ENCODE data around the gene SRF.

Gene SRF

DNA sequence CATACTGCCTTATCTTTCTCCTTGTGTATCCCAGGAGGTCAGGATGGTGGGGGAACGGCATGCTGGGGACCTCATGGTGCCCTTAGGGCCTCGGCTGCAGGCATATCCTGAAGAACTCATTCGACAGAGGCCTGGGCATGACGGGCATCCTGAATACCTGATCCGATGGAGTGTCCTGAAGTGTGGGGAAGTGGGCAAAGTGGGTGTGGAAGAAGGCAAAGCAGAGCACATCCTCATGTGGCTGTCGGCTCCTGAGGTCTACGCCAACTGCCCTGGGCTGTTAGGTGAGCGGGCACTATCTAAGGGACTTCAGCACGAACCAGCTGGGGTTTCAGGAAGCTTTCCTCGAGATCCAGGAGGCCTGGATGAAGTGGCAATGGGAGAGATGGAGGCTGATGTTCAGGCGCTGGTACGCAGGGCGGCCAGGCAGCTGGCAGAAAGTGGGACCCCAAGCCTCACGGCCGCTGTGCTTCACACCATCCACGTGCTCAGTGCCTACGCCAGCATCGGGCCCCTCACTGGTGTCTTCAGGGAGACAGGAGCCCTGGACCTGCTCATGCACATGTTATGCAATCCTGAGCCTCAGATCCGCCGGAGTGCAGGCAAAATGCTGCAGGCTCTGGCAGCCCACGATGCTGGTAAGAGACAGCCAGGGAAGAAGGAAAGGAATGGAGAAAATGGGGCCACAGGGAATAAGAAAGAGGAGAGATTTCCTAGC lies 13.4 kb downstream of the SRF start:
- DNase-seq, result no peak

DNA sequence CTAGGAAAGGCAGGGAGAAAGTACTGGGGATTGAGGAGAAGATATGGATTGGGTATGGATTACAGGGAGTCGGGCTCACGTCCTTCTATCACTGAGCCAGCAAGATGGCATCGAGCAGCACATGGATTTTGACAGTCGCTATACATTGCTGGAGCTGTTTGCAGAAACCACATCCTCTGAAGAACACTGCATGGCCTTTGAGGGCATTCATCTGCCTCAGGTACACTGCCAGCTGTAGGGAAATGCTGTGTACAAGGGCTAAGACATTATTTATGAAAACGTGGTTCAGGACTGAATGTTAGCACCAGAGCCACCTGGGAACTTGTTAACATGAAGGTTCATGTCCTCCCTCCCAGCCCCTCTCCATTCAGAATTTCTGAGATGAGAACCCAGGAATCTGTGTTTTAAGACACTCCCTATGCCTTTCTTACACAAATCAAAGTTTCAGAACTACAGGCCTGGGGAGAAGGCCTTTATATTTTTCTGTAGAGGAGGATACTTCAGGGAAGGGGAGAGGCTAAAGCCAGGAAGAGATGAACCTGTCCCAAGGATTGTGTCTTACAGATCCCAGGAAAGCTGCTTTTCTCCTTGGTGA lies 14.4 kb downstream of the SRF start:
- DNase-seq, result no peak

DNA sequence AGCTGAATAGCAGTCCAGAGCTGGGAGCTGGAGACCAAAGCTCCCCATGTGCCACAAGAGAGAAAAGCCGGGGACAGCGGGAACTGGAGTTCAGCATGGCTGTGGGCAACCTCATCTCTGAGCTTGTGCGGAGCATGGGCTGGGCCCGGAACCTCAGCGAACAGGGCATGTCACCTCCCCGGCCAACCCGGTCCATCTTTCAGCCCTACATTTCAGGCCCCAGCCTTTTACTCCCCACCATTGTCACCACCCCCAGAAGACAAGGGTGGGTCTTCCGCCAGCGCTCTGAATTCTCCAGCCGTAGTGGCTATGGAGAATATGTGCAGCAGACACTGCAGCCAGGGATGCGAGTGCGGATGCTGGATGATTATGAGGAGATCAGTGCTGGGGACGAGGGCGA lies 14.9 kb downstream of the SRF start:
- no peak for DNase-seq

DNA sequence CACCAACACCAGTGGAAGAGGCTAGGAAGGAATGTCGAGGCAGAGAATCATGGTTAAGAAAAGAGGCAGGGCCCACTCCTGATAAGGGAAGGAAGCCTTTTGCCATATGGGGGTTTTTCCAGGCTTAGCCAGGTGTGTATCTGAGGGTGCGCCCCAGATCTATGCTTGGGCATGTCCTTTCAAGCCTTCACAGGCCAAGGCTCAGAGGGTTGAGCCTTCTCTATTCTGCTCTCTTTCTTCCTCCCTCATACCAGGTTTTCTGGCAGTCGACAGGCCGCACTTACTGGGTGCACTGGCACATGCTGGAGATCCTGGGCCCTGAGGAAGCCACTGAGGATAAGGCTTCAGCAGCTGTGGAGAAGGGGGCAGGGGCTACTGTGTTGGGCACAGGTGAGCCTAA lies 15.6 kb downstream of the SRF start:
- no peak for DNase-seq

DNA sequence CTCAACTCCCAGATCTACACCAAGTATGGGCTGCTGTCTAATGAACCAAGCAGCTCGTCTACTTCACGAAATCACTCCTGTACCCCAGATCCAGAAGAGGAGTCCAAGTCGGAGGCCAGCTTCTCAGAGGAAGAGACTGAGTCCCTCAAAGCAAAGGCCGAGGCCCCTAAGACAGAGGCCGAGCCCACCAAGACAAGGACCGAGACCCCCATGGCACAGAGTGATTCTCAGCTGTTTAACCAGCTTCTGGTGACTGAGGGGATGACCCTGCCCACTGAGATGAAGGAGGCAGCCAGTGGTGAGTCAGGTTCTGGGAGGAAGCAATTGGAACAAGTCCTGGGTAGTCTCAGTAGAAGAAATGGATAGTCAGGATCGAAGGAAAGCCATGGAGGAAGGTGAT lies 16.8 kb downstream of the SRF start:
- DNase-seq, result no peak

DNA sequence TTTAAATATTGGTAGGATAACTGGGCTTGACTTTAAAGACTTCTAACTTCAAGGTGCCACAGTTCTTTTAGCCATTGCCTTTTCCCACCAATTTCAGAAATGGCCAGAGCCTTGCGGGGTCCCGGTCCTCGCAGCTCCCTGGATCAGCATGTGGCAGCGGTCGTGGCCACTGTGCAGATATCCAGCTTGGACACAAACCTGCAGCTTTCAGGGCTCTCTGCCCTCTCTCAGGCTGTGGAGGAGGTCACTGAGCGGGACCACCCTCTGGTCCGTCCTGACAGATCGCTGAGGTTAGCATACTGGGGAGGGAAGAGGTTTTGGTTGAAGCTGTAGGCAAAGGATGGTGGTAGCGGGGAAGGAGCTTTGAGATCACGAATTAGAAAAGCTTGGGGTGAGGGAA lies 17.4 kb downstream of the SRF start:
- DNase-seq, result no peak

DNA sequence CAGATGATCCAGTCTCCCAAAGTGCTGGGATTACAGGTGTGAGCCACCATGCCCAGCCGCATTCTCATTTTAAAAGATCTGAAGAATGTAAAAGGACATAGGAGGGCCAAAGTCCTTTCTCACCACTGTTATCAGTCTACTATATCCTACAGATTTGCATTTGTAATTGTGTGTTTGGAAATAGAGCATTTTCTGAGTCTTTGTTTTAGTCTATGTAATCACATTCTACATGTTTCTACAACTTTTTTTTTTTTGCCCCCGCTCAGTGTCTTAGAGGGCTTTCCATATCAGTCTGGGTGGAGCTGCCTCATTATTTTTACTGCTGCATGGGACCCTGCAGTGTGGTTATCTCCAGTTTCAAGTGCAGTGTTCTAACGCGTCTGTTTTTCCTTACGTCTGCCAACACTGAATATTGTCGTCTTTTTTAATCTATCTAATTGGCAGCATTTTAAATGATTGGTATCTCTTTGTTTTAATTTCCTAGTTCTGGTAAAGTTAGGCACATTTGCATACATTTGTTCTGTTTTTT lies 18.8 kb downstream of the SRF start:
- DNase-seq, result no peak

DNA sequence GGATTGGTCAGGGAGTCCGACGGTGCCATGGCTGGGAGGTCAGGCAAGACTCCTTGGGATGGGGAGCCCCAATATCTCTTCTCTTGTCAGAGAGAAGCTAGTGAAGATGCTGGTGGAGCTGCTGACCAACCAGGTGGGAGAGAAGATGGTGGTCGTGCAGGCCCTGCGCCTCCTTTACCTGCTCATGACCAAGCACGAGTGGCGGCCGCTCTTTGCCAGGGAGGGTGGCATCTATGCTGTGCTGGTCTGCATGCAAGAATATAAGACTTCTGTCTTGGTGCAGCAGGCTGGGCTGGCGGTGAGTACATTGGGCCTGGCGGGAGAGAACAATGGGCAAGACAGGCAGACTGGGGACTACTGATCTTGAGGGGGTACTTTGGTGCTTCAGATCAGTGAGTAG lies 21.8 kb downstream of the SRF start:
- DNase-seq, result no peak

DNA sequence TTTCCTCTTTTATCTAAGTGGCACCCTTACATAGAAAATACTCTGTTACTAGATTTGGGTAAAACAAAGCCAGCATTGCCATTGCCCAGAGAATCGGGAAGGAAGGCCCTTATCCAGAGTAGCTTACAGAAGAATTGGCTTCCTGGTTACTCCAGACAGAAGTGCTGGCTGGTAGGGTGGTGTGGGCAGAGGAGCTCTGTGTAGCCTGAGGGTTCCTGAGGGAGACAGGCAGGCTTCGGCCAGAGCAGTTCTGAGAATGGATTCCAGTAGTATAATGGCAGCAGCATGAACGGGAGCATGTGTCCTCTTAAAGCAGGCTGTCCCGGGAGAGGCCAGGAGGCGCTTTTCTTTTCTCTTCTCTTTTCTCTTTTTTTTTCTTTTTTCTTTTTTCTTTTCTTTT lies 22.9 kb downstream of the SRF start:
- no peak for DNase-seq

DNA sequence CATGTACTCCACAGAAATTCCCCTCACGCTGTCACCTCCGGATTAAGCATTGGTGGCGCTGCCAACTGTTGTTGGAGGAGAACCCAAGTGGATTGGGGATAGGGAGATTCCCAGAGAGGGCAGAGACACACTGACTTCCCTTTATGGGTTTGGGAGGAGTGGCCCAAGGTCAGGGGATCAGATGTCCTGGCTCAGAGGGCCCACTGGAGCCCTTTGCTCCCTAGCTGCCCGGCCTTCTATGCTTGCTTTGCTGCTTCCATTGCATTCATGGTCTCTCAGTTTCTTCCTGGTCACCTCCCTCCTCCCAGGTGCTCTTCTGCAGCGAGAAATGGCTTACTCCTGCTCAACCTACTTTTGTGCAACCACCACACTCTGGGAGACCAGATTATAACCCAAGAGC lies 25.3 kb downstream of the SRF start:
- no peak for DNase-seq

DNA sequence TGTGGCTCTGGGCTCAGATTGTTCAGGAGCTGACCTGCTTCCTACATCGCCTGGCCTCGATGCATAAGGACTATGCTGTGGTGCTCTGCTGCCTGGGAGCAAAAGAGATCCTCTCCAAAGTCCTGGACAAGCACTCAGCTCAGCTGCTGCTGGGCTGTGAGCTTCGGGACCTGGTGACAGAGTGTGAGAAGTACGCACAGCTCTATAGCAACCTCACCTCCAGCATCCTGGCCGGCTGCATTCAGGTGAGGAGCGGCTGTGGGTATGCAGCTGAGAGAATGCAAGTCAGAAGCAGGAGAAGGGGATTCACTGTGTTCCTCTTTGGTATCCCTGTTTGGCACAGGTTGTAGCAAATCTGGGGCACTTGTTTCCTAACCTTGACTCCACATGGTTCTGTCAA lies 28.8 kb downstream of the SRF start:
- DNase-seq, result no peak

DNA sequence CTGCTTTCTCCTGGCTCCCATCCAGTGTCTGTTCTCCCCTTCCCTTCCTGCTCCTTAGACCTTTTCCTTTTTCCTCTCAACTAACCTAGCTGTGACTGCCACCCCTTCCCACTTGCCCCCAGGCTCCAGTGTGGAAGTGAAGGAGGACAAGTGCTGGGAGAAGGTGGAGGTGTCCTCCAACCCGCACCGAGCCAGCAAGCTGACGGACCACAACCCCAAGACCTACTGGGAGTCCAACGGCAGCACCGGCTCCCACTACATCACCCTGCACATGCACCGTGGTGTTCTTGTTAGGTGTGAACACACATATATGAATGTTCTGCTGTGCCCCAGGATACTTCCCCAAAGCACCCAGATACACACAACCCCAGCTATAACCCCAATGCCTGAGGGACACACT lies 29.5 kb downstream of the SRF start:
- DNase-seq, result no peak

DNA sequence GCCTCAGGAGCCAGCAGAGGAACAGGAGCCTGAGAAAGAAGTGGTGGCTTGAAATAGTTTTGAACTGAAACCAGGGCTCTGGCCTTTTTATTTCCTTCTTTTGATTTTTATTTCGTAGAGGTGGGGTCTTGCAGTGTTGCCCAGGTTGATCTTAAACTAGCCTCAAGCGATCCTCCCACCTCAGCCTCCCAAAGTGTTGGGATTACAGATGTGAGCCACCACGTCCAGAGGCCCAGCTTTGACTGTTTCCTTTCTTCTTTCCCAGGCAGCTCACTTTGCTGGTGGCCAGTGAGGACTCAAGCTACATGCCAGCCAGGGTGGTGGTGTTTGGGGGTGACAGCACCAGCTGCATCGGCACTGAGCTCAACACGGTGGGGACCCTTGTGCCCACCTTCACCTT lies 31.4 kb downstream of the SRF start:
- DNase-seq, result no peak

DNA sequence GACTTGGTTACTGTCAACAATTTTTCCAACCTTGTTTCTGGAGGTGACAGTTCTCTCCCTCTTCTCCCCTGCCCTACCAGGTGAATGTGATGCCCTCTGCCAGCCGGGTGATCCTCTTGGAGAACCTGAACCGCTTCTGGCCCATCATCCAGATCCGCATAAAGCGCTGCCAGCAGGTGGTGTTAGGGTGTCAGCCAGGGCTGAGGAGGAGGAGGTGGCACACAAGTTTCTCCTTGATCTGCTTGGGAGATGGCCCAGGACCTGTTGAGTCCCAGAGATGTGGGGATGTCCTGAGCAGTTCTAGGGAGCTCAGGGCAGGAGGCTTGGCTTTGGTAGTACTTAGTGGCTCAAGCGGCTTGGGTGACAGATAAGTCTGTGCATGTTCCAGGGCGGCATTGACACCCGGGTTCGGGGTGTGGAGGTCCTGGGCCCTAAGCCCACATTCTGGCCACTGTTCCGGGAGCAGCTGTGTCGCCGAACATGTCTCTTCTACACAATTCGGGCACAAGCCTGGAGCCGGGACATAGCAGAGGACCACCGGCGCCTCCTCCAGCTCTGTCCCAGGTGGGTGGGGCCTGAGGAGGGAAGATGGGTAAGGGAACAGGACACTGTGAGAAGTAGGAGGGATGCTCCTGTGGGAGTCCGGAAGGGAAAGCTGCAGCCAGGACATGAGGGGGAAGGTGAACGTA lies 32.1 kb downstream of the SRF start:
- DNase-seq, result no peak

DNA sequence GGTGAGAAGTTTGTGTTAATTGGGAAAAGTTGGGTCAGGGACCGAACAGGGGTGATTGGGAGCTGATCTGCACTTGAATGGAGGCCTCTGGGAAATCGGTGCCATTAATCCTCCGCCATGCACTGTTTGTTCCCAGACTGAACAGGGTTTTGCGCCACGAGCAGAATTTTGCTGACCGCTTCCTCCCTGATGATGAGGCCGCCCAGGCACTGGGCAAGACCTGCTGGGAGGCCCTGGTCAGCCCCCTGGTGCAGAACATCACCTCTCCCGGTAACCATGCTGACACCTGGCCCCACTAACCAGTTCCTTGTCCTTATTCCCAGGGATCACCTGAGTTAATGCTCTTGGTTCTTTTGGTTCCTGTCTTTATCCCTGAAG lies 32.6 kb downstream of the SRF start:
- DNase-seq, result no peak

DNA sequence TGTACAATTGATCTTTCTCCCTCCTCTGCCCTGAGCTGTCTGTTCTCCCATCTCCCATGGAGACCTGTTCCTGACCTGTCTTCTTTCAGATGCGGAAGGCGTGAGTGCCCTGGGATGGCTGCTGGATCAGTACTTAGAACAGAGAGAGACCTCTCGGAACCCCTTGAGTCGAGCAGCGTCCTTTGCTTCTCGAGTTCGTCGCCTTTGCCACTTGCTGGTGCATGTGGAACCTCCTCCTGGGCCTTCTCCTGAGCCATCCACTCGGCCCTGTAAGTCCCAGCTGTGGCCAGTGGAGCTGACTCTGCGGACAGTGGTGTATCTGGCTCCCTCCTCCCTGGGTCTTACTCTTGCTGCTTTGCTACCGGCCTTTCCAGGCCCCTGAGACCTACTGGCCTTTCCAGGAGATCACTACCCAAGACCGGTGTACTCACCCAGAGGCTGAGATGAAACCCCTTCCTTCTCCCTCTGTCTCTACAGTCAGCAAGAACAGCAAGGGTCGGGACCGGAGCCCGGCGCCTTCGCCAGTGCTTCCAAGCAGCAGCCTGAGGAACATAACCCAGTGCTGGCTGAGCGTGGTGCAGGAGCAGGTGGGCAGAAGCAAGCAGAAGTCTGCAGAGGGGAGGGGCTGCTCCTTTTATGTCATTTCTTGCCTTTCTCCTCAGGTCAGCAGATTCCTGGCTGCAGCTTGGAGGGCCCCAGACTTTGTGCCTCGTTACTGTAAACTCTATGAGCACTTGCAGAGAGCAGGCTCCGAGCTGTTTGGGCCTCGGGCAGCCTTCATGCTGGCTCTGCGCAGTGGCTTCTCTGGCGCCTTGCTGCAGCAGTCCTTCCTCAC lies 33.4 kb downstream of the SRF start:
- DNase-seq, result no peak

DNA sequence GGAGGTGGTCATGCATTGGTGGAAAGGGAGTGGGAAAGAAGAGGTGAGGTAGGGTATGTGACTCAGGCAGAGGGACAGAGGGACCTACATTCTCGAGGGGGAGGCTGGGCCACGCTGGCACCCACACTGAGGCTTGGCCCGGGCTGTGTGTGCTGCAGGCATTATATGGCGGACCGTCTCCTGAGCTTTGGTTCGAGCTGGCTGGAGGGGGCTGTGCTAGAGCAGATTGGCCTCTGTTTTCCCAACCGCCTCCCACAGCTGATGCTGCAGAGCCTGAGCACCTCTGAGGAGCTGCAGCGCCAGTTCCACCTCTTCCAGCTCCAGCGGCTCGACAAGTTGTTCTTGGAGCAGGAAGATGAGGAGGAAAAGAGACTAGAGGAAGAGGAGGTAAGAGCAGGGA lies 34.8 kb downstream of the SRF start:
- DNase-seq, result no peak

DNA sequence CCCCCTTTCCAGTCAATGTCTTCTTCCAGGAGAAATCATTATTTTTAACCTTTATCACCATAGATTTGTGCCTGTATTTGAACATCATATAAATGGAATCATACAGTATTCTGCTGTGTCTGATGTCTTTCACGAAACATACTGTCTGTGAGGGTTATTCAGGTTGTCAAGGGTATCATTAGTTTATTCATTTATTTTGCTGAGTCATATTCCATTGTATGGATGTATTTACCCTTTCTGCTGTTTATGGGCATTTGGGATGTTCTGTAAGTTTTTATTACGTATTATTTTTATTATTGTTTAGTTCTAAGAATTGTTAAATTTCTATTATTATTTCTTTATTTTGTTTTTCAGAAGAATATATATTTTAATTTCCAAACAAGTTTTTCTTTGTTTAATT lies 36.2 kb downstream of the SRF start:
- no peak for DNase-seq

DNA sequence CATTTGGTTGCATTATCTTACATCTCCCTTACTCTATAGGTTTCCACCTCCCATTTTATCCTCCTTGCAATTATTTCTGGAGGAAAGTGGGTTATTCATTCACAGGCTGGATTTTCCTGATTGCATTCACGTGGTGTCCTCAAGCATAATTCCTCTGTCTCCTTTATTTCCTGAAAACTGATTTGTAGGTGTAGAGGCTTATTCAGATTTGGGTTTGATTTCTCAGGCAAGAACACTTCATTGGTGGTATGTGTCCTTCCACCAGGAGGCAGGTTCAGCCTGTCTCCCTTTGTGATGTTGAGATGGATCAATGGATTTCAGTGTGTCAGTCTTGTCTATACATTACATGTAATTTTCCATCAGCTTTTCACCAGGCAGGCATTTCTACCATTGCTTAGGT lies 40.9 kb downstream of the SRF start:
- no peak for DNase-seq

DNA sequence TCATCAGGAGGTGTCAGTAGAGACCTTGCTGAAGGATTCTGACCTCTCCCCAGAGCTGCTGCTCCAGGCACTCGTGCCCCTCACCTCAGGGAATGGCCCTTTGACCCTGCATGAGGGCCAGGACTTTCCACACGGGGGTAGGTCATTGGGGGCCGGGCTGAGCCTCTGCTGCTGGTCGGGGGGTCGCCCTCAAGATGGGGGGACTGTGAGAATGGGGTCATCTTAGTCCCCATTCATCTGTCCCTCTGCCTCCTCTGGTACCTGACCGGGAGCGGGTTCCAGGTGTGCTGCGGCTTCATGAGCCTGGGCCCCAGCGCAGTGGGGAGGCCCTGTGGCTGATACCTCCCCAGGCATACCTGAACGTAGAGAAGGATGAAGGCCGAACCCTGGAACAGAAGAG lies 42.4 kb downstream of the SRF start:
- no peak for DNase-seq

DNA sequence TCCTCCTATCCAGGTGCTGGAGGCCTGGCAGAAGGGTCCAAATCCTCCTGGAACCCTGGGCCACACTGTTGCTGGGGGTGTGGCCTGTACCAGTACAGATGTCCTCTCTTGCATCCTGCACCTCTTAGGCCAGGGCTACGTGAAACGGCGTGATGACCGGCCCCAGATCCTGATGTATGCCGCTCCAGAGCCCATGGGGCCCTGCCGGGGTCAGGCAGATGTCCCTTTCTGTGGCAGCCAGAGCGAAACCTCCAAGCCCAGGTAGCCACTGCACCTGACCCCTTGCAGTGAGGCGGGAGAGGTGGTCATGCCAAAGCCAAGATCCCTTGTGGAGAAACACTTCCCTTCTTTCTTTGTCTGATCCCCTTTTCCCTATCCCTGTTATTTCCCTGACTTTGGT lies 44.0 kb downstream of the SRF start:
- no peak for DNase-seq

DNA sequence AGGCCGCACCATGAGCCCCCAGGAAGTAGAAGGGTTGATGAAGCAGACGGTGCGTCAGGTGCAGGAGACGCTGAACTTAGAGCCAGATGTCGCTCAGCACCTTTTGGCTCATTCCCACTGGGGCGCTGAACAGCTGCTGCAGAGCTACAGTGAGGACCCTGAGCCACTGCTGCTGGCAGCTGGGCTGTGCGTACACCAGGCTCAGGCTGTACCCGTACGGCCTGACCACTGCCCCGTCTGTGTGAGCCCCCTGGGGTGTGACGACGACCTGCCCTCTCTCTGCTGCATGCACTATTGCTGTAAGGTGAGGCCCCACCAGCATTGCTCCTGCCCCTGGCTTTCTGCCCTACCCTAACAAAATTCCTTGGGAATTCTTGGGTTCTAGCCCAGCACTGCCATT lies 45.1 kb downstream of the SRF start:
- DNase-seq, result no peak

DNA sequence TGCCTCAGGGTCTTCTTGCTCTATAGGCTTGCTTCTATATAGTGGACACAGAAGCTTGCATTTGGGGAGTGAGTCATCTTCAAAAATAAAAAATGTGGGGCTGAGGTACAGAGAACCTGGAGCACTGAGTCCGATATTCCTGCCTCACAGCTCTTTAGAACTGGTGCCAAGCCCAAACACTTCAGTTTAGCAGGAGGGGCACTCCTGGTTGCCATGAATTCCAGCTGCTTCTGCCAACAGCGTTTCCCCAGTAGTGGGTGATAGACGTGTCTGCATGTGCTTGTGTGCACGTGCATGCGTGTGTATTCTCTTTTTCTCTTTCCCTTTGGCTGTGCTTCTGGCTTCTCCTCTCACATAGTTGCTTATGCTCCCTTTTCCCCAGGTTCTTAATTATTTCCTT lies 46.3 kb downstream of the SRF start:
- no peak for DNase-seq

DNA sequence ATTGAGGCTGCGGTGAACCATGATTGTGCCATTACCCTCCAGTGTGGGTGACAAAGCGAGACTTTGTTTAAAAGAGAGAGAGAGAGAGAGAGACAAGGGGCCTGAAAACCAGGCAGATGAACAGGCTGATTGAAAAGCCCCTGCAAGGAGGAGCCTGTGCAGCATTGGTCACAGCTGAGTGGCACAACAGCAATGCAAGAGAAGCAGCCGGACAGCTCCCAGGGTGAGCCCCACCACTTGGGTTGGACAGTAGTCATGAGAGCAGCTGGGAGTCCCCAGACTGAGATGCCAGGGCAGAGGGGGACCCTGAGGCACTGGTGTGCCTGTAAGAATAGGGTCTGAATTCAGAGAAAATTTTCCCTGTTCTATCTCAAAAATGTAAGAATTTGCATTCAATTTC lies 48.0 kb downstream of the SRF start:
- no peak for DNase-seq
